H9 (cell line): Measurements from ENCODE around the gene CNRIP1. TPM values are rescaled to one million over a fixed set of nuclear protein-coding genes. Genes with fewer than 3 reads are reported as not detected.

Experiments
- DNase-seq: peaks from one replicate; pipeline ENCODE4 v3.0.0-alpha.2; 2017
- H2AFZ ChIP-seq: one replicate; pipeline ENCODE4 v1.6.1; 2013; ENCODE audit warnings: mild to moderate bottlenecking, low read length, control low read depth, moderate library complexity
- H2AK5ac ChIP-seq: 2 replicates; pipeline ENCODE4 v1.6.1; 2013; ENCODE audit warnings: low read length, control low read depth, mixed read lengths; ENCODE audit not compliant: insufficient read length
- H2BK120ac ChIP-seq: one replicate; pipeline ENCODE4 v1.6.1; 2013; ENCODE audit warnings: low read depth, mild to moderate bottlenecking, low read length, control low read depth, inconsistent platforms; ENCODE audit not compliant: poor library complexity, severe bottlenecking
- H2BK12ac ChIP-seq: 2 replicates; pipeline ENCODE4 v1.6.1; 2013; ENCODE audit warnings: low read length, control low read depth, mixed read lengths, low read depth; ENCODE audit not compliant: insufficient read length
- H2BK15ac ChIP-seq: 2 replicates; pipeline ENCODE4 v1.6.1; 2013; ENCODE audit warnings: low read depth, low read length, control low read depth
- H2BK20ac ChIP-seq: one replicate; pipeline ENCODE4 v1.6.1; 2013; ENCODE audit warnings: low read depth, mild to moderate bottlenecking, low read length, control low read depth, inconsistent platforms; ENCODE audit not compliant: poor library complexity, severe bottlenecking
- H2BK5ac ChIP-seq: 2 replicates; pipeline ENCODE4 v1.6.1; 2013; ENCODE audit warnings: low read length, control low read depth, mixed read lengths; ENCODE audit not compliant: insufficient read length
- H3K14ac ChIP-seq: 2 replicates; pipeline ENCODE4 v1.6.1; 2013; ENCODE audit warnings: low read length, control low read depth; ENCODE audit not compliant: insufficient read depth
- H3K18ac ChIP-seq: 2 replicates; pipeline ENCODE4 v1.6.1; 2013; ENCODE audit warnings: low read depth, mild to moderate bottlenecking, mixed read lengths, low read length, control low read depth; ENCODE audit not compliant: insufficient read length
- H3K23ac ChIP-seq: 2 replicates; pipeline ENCODE4 v1.6.1; 2013; ENCODE audit warnings: low read length, control low read depth, mixed read lengths, low read depth; ENCODE audit not compliant: insufficient read length
- H3K23me2 ChIP-seq: 2 replicates; pipeline ENCODE4 v1.6.1; 2013; ENCODE audit warnings: low read depth, mild to moderate bottlenecking, mixed read lengths, low read length, control low read depth; ENCODE audit not compliant: insufficient read length, poor library complexity, severe bottlenecking
- H3K27ac ChIP-seq: 2 replicates; pipeline ENCODE4 v1.5.1; 2013; ENCODE audit warnings: low read length, control low read depth, mixed read lengths, low read depth; ENCODE audit not compliant: insufficient read length
- H3K27me3 ChIP-seq: 2 replicates; pipeline ENCODE4 v1.6.1; 2013; ENCODE audit warnings: low read length, control low read depth, inconsistent platforms; ENCODE audit not compliant: insufficient read depth
- H3K4ac ChIP-seq: 2 replicates; pipeline ENCODE4 v1.6.1; 2013; ENCODE audit warnings: low read depth, mild to moderate bottlenecking, control low read depth, inconsistent platforms, low read length, moderate library complexity
- H3K4me1 ChIP-seq: 2 replicates; pipeline ENCODE4 v1.6.1; 2013; ENCODE audit warnings: low read length, control low read depth, inconsistent platforms; ENCODE audit not compliant: insufficient read depth
- H3K4me2 ChIP-seq: 2 replicates; pipeline ENCODE4 v1.6.1; 2013; ENCODE audit warnings: low read length, control low read depth, mixed read lengths; ENCODE audit not compliant: insufficient read length, insufficient read depth
- H3K56ac ChIP-seq: 2 replicates; pipeline ENCODE4 v1.6.1; 2013; ENCODE audit warnings: low read depth, mild to moderate bottlenecking, mixed read lengths, low read length, control low read depth; ENCODE audit not compliant: insufficient read length
- H3K79me1 ChIP-seq: 2 replicates; pipeline ENCODE4 v1.6.1; 2013; ENCODE audit warnings: low read depth, mild to moderate bottlenecking, moderate library complexity, low read length, control low read depth, inconsistent platforms; ENCODE audit not compliant: insufficient read depth, poor library complexity, severe bottlenecking
- H3K79me2 ChIP-seq: 2 replicates; pipeline ENCODE4 v1.6.1; 2013; ENCODE audit warnings: low read length, control low read depth, inconsistent platforms; ENCODE audit not compliant: insufficient read depth
- H3K9ac ChIP-seq: 2 replicates; pipeline ENCODE4 v1.6.1; 2013; ENCODE audit warnings: low read length, control low read depth, mixed read lengths; ENCODE audit not compliant: insufficient read length; ENCODE audit errors: extremely low read depth
- H3K9me3 ChIP-seq: one replicate; pipeline ENCODE4 v1.6.1; 2013; ENCODE audit warnings: low read depth, low read length, inconsistent platforms; ENCODE audit not compliant: control insufficient read depth
- H3T11ph ChIP-seq: one replicate; pipeline ENCODE4 v1.6.1; 2013; ENCODE audit warnings: mild to moderate bottlenecking, low read length, control low read depth, inconsistent platforms
- H4K20me1 ChIP-seq: one replicate; pipeline ENCODE4 v1.6.1; 2013; ENCODE audit not compliant: control insufficient read depth, insufficient read length, insufficient read depth
- H4K5ac ChIP-seq: 2 replicates; pipeline ENCODE4 v1.6.1; 2013; ENCODE audit warnings: low read depth, mild to moderate bottlenecking, mixed read lengths, low read length, control low read depth; ENCODE audit not compliant: insufficient read length
- H4K8ac ChIP-seq: replicated peaks from 2 replicates; pipeline ENCODE4 v1.6.1; 2013; ENCODE audit warnings: low read length, control low read depth, mixed read lengths, low read depth; ENCODE audit not compliant: insufficient read length
- H4K91ac ChIP-seq: 2 replicates; pipeline ENCODE4 v1.6.1; 2013; ENCODE audit warnings: low read depth, mild to moderate bottlenecking, moderate library complexity, mixed read lengths, low read length, control low read depth; ENCODE audit not compliant: insufficient read length
- H3K27ac Mint-ChIP-seq, 3 experiments: 2 replicates in 2 of 3; 3 replicates in 1 of 3; pipeline ENCODE4 v1.8.0; 2020 to 2021; ENCODE audit warnings: mixed read lengths in 3 of 3, mild to moderate bottlenecking in 1 of 3, moderate library complexity in 1 of 3
- H3K27me3 Mint-ChIP-seq: 2 replicates; pipeline ENCODE4 v1.8.0; 2021; ENCODE audit warnings: low read depth, mild to moderate bottlenecking, moderate library complexity, mixed read lengths
- H3K36me3 Mint-ChIP-seq, 3 experiments: 2 replicates in 2 of 3; 3 replicates in 1 of 3; pipeline ENCODE4 v1.8.0; 2020 to 2021; ENCODE audit warnings: low read depth in 3 of 3, mixed read lengths in 3 of 3; ENCODE audit not compliant: insufficient read depth in 1 of 3
- H3K4me1 Mint-ChIP-seq, 2 experiments: 2 replicates each; pipeline ENCODE4 v1.8.0; 2020; ENCODE audit warnings: mixed read lengths in 2 of 2
- H3K4me3 Mint-ChIP-seq, 2 experiments: 2 replicates in 1 of 2; 3 replicates in 1 of 2; pipeline ENCODE4 v1.8.0; 2020 to 2021; ENCODE audit warnings: mild to moderate bottlenecking in 2 of 2, mixed read lengths in 2 of 2, moderate library complexity in 1 of 2
- H3K9me3 Mint-ChIP-seq, 2 experiments: 2 replicates in 1 of 2; 3 replicates in 1 of 2; pipeline ENCODE4 v1.8.0; 2020; ENCODE audit warnings: mild to moderate bottlenecking in 2 of 2, mixed read lengths in 2 of 2, moderate library complexity in 1 of 2
- CTCF ChIP-seq: fragments of 200-600 bp; sonication (generic); conservative IDR thresholded peaks from 3 replicates; pipeline ENCODE4 v1.8.0; 2021; ENCODE audit warnings: antibody characterized with exemption, mild to moderate bottlenecking
- WGBS: extraction: QIAGEN DNeasy Blood & Tissue Kit; methylation state at CpG from one replicate; pipeline ENCODE4 v1.1.7; 2013; ENCODE audit warnings: missing lambda C conversion rate, low lambda C conversion rate, mixed read lengths; ENCODE audit not compliant: insufficient read length; ENCODE audit errors: extremely low coverage; 5-methylcytosine and 5-hydroxymethylcytosine counted together
- total RNA-seq: library from RNA; stranded (reverse); gene quantifications from 2 replicates; pipeline ENCODE4 v1.2.1, GENCODE V29; 2021

Gene CNRIP1
- total RNA-seq, 1 experiment from 2014 or later, result 0.70 TPM

DNA sequence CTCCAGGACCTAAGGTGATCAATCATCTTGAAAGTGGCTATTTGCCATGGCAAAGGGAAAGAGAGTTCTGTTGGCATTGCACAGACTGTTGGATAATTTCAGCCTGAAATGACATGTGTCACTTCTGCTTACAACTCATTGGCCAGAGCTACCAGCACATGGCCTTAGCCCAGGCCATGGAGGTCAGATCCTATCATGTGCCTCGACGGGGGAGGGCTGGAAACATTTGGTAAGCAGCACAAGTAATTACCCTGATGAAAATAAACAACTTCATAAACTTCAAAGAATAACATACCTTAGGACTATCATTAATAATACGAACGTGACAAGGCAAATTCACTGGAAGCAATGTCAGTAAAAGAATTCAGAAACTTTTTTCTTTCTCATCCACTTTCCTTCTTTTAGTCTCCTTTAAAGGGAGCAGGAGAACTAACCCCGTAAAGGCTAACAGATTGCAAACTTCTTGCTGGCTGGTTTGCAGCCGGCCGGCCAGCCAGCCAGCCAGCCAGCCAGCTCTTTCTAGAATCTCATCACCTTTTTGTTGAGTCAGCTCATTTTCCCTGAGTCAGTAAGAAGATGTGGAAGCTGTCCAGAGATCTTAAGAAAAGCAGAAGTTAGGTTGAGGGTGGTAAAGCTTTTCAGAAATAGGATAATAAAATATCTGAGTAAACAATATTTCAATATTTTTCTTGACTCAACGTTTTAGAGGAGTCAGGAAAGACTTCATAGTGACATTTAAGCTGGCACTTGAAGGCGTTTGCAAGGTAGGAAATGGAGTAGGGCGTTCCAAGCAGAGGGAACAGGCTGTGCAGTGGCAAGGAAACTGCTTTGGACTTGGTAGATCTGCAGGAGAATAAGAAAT, 31.9 kb downstream of the CNRIP1 start:
- no peak overlapping the region for H4K91ac ChIP-seq
- no peaks in the 10 kb centered on the region for H3K9me3 ChIP-seq
- no peak for TF ChIP-seq CTCF
- H2BK15ac ChIP-seq, result no peak overlapping the region
- H4K8ac ChIP-seq, result no peak overlapping the region
- Mint-ChIP-seq H3K36me3 (no peaks in the 10 kb centered on the region), H3K27me3 (no peaks in the 10 kb centered on the region; the same call in 1 of the 2 replicates), H3K4me1 (peaks cover 0 to 7% of the 10 kb centered on the region in 2 experiments; a peak in 1 of 4 replicates), H3K9me3 (no peaks in the 10 kb centered on the region), H3K4me3 (no peak overlapping the region), H3K27ac (no peak overlapping the region; a peak in 1 of 7 replicates)
- no peak overlapping the region for H3K9ac ChIP-seq
- no peak overlapping the region for H3K23ac ChIP-seq
- no peak overlapping the region for H2BK5ac ChIP-seq
- no peaks in the 10 kb centered on the region for H3K79me1 ChIP-seq
- H2AFZ ChIP-seq, result no peak overlapping the region
- no CpG with 5 or more reads among the region's 10 CpGs for WGBS
- no peak overlapping the region for H3K56ac ChIP-seq
- H3K23me2 ChIP-seq, result no peaks in the 10 kb centered on the region
- no peak for DNase-seq
- no peak overlapping the region for H3K18ac ChIP-seq
- H3K4me2 ChIP-seq, result no peak overlapping the region
- H3K27ac ChIP-seq, result no peak overlapping the region
- no peak overlapping the region for H2BK12ac ChIP-seq
- H2BK20ac ChIP-seq, result no peak overlapping the region
- no peaks in the 10 kb centered on the region for H4K20me1 ChIP-seq
- H3K4me1 ChIP-seq, result no peaks in the 10 kb centered on the region
- H2BK120ac ChIP-seq, result no peak overlapping the region
- no peaks in the 10 kb centered on the region for H3K79me2 ChIP-seq
- no peak overlapping the region for H3K4ac ChIP-seq
- no peak overlapping the region for H2AK5ac ChIP-seq
- H3T11ph ChIP-seq, result no peak overlapping the region
- no peak overlapping the region for H3K14ac ChIP-seq
- no peaks in the 10 kb centered on the region for H3K27me3 ChIP-seq
- H4K5ac ChIP-seq, result no peak overlapping the region
